ENCODE results near the gene LRPAP1. TPM values are rescaled to one million over a fixed set of nuclear protein-coding genes. Genes with fewer than 3 reads are reported as not detected.

LRPAP1 gene
- total and polyA plus RNA-seq, 2 donors (not counting 3 experiments of a cell fraction or from before 2014, with no cell fraction given) = 90.1 to 170 TPM

GRCh38 chr4:3481113-3481531, 51.1 kb downstream of the LRPAP1 start:
- dilution Hi-C loops (cut with MboI; ENCODE audit: extremely low pct_ligation_motif_present, low sequenced_read_pairs) = no loop called here
- no peak overlapping the region for H2AFZ ChIP-seq (ENCODE audit: low read depth, low read length)
- no TSS peak for BruUV-seq (replicated peaks)
- no peaks in the 10 kb centered on the region for H4K20me1 ChIP-seq (replicated peaks; ENCODE audit: control insufficient read depth, extremely low read depth, insufficient read depth, low read length)
- no peak overlapping the region for H3K9ac ChIP-seq (replicated peaks; ENCODE audit: extremely low read depth, insufficient read depth, low read length)
- DNase-seq (ENCODE audit: low read depth, low spot score) (no peak), FAIRE-seq (no peak)
- intact Hi-C loops (cut with micrococcal nuclease) = loop anchor here (10.0 kb wide), 1 partner anchor 464 kb away; no protein-coding TSS in a partner anchor
- H3K27ac ChIP-seq (ENCODE audit: insufficient read depth, low read depth, low read length) = no peak overlapping the region
- no peak overlapping the region for H3K4me2 ChIP-seq (ENCODE audit: insufficient read depth, low read length)
- TF ChIP-seq GATA2 (IDR thresholded peaks at IDR 0.05; ENCODE audit: insufficient read depth, insufficient read length, low read depth, low read length) = no peak
- no peak for TF ChIP-seq POLR2A (IDR thresholded peaks at IDR 0.05; ENCODE audit: low read depth, low read length)
- TF ChIP-seq, protein P1, sequence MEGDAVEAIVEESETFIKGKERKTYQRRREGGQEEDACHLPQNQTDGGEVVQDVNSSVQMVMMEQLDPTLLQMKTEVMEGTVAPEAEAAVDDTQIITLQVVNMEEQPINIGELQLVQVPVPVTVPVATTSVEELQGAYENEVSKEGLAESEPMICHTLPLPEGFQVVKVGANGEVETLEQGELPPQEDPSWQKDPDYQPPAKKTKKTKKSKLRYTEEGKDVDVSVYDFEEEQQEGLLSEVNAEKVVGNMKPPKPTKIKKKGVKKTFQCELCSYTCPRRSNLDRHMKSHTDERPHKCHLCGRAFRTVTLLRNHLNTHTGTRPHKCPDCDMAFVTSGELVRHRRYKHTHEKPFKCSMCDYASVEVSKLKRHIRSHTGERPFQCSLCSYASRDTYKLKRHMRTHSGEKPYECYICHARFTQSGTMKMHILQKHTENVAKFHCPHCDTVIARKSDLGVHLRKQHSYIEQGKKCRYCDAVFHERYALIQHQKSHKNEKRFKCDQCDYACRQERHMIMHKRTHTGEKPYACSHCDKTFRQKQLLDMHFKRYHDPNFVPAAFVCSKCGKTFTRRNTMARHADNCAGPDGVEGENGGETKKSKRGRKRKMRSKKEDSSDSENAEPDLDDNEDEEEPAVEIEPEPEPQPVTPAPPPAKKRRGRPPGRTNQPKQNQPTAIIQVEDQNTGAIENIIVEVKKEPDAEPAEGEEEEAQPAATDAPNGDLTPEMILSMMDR (IDR thresholded peaks at IDR 0.05; ENCODE audit: extremely low read depth in 1 of 2, insufficient read depth in 1 of 2, low read depth in 1 of 2, low read length in 2 of 2) = no peak
- no peak for TF ChIP-seq POLR2AphosphoS5 (IDR thresholded peaks at IDR 0.05; ENCODE audit: insufficient read depth, low read depth, low read length)
- TF ChIP-seq FOS (IDR thresholded peaks at IDR 0.05; ENCODE audit: borderline replicate concordance, insufficient read depth, low read length) = no peak
- TF ChIP-seq MAX (IDR thresholded peaks at IDR 0.05; ENCODE audit: insufficient read depth, insufficient read length) = no peak
- no peak for TF ChIP-seq EZH2 (IDR thresholded peaks at IDR 0.05; ENCODE audit: borderline replicate concordance, low read depth, low read length, severe bottlenecking)
- no peak for TF ChIP-seq JUN (IDR thresholded peaks at IDR 0.05; ENCODE audit: borderline replicate concordance, insufficient read depth, insufficient read length, low read depth)
- TF ChIP-seq MYC (IDR thresholded peaks at IDR 0.05; ENCODE audit: low read depth, low read length) = no peak
- POLR2A ChIA-PET = no interaction called here
- CTCF ChIA-PET = interaction anchor here (0.6 to 4.8 kb wide), 60 partner anchors 8 to 1440 kb away, joined by 3 to 69 read pairs (median 4); partner anchors contain the start of gene DOK7
- H3K9me1 ChIP-seq (replicated peaks; ENCODE audit: control insufficient read depth, extremely low read depth, insufficient read depth, low read length) = no peaks in the 10 kb centered on the region
- H3K4me1 ChIP-seq (ENCODE audit: control insufficient read depth, extremely low read depth, insufficient read depth, low read length) = no peaks in the 10 kb centered on the region
- H3K9me3 ChIP-seq (replicated peaks; ENCODE audit: control insufficient read depth, insufficient read depth, low read length) = no peaks in the 10 kb centered on the region
- no peak overlapping the region for H3K4me3 ChIP-seq (replicated peaks in 1 of 3; ENCODE audit: insufficient read depth in 1 of 3, low read depth in 1 of 3, low read length in 3 of 3)
- no peaks in the 10 kb centered on the region for H3K36me3 ChIP-seq (ENCODE audit: control insufficient read depth in 2 of 2, extremely low read depth in 1 of 2, insufficient read depth in 2 of 2, low read length in 2 of 2)
- H3K79me2 ChIP-seq (ENCODE audit: control insufficient read depth, insufficient read depth, low read length) = no peaks in the 10 kb centered on the region
- peaks cover 2 to 14% of the 10 kb centered on the region in 2 experiments for H3K27me3 ChIP-seq (ENCODE audit: control insufficient read depth in 2 of 2, insufficient read depth in 2 of 2, low read length in 2 of 2)
